HepG2 (cell line): Measurements from ENCODE around the gene RAC3. TPM values are rescaled to one million over a fixed set of nuclear protein-coding genes. Genes with fewer than 3 reads are reported as not detected.

ENCODE experiments used
- ARNT ChIP-seq: fragments of 450-650 bp; IDR thresholded peaks from 2 replicates; pipeline ENCODE4 v1.6.1; 2017
- ESRRA ChIP-seq: sonication (generic); formaldehyde crosslinking; IDR thresholded peaks from 2 replicates; pipeline ENCODE4 v1.5.1; 2020; ENCODE audit warnings: mild to moderate bottlenecking, low read depth, missing genetic modification reagents
- FOSL2 ChIP-seq: sonication (generic); formaldehyde crosslinking; IDR thresholded peaks from 2 replicates; pipeline ENCODE4 v1.4.0; 2020; ENCODE audit warnings: missing genetic modification reagents
- HOXA3 ChIP-seq: sonication (generic); formaldehyde crosslinking; IDR thresholded peaks from 2 replicates; pipeline ENCODE4 v1.5.0; 2020; ENCODE audit warnings: missing genetic modification reagents
- KDM5B ChIP-seq: sonication (generic); formaldehyde crosslinking; IDR thresholded peaks from 2 replicates; pipeline ENCODE4 v1.4.0; 2020; ENCODE audit warnings: missing genetic modification reagents, mild to moderate bottlenecking, borderline replicate concordance
- NCOR1 ChIP-seq: fragments of 200-600 bp; sonication (generic); IDR thresholded peaks from 2 replicates; pipeline ENCODE4 v1.7.0; 2017; ENCODE audit warnings: antibody characterized with exemption, low read length, borderline replicate concordance
- PRPF4 ChIP-seq: fragments of 200-400 bp; formaldehyde crosslinking; IDR thresholded peaks from 2 replicates; pipeline ENCODE4 v1.6.1; 2016; ENCODE audit warnings: low read length, low read depth; ENCODE audit not compliant: poor library complexity, severe bottlenecking
- RBFOX2 ChIP-seq: fragments of 200-400 bp; formaldehyde crosslinking; IDR thresholded peaks from 2 replicates; pipeline ENCODE4 v1.6.1; 2017; ENCODE audit warnings: low read depth, mild to moderate bottlenecking, low read length
- RCOR2 ChIP-seq: IDR thresholded peaks from 2 replicates; pipeline ENCODE4 v1.6.1; 2016; ENCODE audit warnings: missing biosample characterization, missing genetic modification reagents
- ZNF543 ChIP-seq: sonication (generic); formaldehyde crosslinking; IDR thresholded peaks from 2 replicates; pipeline ENCODE4 v1.4.0; 2020; ENCODE audit warnings: mild to moderate bottlenecking, missing genetic modification reagents
- ZNF589 ChIP-seq: sonication (generic); formaldehyde crosslinking; conservative IDR thresholded peaks from 2 replicates; pipeline ENCODE4 v1.8.0; 2022; ENCODE audit warnings: mild to moderate bottlenecking, moderate library complexity, missing genetic modification reagents
- ZNF614 ChIP-seq: IDR thresholded peaks from 2 replicates; pipeline ENCODE4 v1.6.1; 2018; ENCODE audit warnings: missing biosample characterization, missing genetic modification reagents, inconsistent platforms, borderline replicate concordance
- ZNF747 ChIP-seq: sonication (generic); formaldehyde crosslinking; IDR thresholded peaks from 2 replicates; pipeline ENCODE4 v1.8.1; 2023; ENCODE audit warnings: missing genetic modification reagents, mild to moderate bottlenecking, borderline replicate concordance
- polyA plus RNA-seq, 8 experiments: library from polyadenylated mRNA; depleted of rRNA in 3 of 8; stranded (reverse) in 7 of 8; unstranded in 1 of 8; fragments of >200 nt; fragmentation: Illumina TruSeq in 4 of 8; extraction: Trizol in 4 of 8; gene quantifications; 2 replicates each; pipeline versions ENCODE4 v1.2.1 to v1.2.3, GENCODE V29; 2011 to 2016; ENCODE audit warnings: low read depth in 4 of 8, missing spikeins in 1 of 8, mixed read lengths in 1 of 8; ENCODE audit not compliant: insufficient read depth in 1 of 8
- total RNA-seq, 5 experiments: library from RNA; depleted of rRNA; stranded (reverse); fragments of >200 nt; fragmentation: Illumina TruSeq; extraction: Trizol; gene quantifications; 2 replicates each; pipeline ENCODE4 v1.2.3, GENCODE V29; 2016; ENCODE audit warnings: low read depth in 1 of 5
- TF ChIP-seq, protein P1 (sequence below): sonication (generic); formaldehyde crosslinking; IDR thresholded peaks from 2 replicates; pipeline ENCODE4 v1.4.0; 2020; ENCODE audit warnings: missing genetic modification reagents, low read depth, mild to moderate bottlenecking, borderline replicate concordance
- TF ChIP-seq, protein P2 (sequence below): IDR thresholded peaks from 2 replicates; pipeline ENCODE4 v1.6.1; 2012; ENCODE audit warnings: inconsistent platforms
- TF ChIP-seq, protein P3 (sequence below): sonication (generic); formaldehyde crosslinking; IDR thresholded peaks from 2 replicates; pipeline ENCODE4 v1.4.0; 2020; ENCODE audit warnings: missing genetic modification reagents
- TF ChIP-seq, protein P4 (sequence below): sonication (generic); formaldehyde crosslinking; IDR thresholded peaks from 2 replicates; pipeline ENCODE4 v1.4.0; 2020; ENCODE audit warnings: missing genetic modification reagents
- TF ChIP-seq, protein P5 (sequence below): sonication (generic); formaldehyde crosslinking; IDR thresholded peaks from 2 replicates; pipeline ENCODE4 v1.8.0; 2022; ENCODE audit warnings: mild to moderate bottlenecking, missing genetic modification reagents, borderline replicate concordance
- TF ChIP-seq, protein P6 (sequence below): fragments of 450-650 bp; IDR thresholded peaks from 2 replicates; pipeline ENCODE4 v1.6.1; 2017
- TF ChIP-seq, protein P7 (sequence below): sonication (generic); formaldehyde crosslinking; IDR thresholded peaks from 2 replicates; pipeline ENCODE4 v1.4.0; 2020; ENCODE audit warnings: missing genetic modification reagents, borderline replicate concordance
- TF ChIP-seq, protein P8 (sequence below): IDR thresholded peaks from 2 replicates; pipeline ENCODE4 v1.6.1; 2016; ENCODE audit warnings: mild to moderate bottlenecking, missing biosample characterization, missing genetic modification reagents

The RAC3 gene
- total and polyA plus RNA-seq, 2 of the 13 experiments (the other 11 are each of a cell fraction or from before 2014, with no cell fraction given): 10.5 to 21.3 TPM

DNA sequence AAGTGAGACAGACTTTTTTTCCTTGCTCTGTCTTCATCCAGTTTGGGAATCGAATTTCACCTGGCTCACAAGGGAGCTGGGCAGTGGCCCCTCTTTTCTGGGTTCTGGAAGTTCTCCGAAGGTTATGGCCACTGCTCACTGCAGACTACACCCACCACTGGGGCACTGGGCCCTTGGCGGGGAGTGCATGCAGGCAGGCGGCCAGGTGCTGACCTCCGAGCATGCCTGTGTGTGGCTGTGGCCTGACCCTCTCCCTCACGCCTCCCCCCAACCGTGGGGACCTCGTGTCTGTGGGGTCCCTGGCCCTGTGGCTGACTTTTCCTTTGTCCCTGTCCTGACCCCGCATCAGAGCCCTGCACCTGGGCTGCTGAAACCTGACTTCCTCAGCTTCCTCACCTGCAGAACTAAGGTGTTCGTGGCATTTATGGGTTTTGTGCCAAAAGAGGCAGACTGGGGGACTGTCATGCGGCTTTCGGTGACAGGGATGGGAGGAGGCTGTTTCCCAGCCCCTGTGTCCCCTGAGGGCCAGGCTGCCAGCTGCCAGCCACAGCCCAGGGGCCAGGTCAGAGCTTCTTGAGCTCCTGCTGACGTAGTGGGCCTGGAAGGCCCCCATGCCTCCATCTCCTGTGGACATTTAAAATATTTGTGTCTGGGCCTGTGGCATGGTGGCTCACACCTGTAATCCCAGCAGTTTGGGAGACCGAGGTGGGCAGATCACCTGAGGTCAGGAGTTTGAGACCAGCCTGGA is 32.6 kb upstream of the RAC3 start (continued):
- no peak for TF ChIP-seq ESRRA (CRISPR knock-in tag)
- TF ChIP-seq ZNF589 (CRISPR knock-in tag): no peak
- TF ChIP-seq ZNF543 (CRISPR knock-in tag): no peak; the same call in 1 of the 2 replicates
- TF ChIP-seq, protein P1, sequence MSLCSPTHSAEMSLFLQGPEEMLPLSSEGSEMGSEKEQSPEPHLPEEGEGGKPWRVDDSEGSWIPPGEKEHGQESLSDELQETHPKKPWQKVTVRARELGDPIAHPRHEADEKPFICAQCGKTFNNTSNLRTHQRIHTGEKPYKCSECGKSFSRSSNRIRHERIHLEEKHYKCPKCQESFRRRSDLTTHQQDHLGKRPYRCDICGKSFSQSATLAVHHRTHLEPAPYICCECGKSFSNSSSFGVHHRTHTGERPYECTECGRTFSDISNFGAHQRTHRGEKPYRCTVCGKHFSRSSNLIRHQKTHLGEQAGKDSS (CRISPR knock-in tag): peak; percentile 73
- no peak for TF ChIP-seq ZNF614
- peak; percentile 90 for TF ChIP-seq RBFOX2
- TF ChIP-seq, protein P2, sequence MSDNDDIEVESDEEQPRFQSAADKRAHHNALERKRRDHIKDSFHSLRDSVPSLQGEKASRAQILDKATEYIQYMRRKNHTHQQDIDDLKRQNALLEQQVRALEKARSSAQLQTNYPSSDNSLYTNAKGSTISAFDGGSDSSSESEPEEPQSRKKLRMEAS: no peak
- no peak for TF ChIP-seq ARNT
- peak; percentile 16; the same call in 1 of the 2 replicates for TF ChIP-seq ZNF747 (CRISPR knock-in tag)
- TF ChIP-seq NCOR1: no peak
- TF ChIP-seq, protein P3, sequence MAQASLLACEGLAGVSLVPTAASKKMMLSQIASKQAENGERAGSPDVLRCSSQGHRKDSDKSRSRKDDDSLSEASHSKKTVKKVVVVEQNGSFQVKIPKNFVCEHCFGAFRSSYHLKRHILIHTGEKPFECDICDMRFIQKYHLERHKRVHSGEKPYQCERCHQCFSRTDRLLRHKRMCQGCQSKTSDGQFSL: no peak
- TF ChIP-seq, protein P4, sequence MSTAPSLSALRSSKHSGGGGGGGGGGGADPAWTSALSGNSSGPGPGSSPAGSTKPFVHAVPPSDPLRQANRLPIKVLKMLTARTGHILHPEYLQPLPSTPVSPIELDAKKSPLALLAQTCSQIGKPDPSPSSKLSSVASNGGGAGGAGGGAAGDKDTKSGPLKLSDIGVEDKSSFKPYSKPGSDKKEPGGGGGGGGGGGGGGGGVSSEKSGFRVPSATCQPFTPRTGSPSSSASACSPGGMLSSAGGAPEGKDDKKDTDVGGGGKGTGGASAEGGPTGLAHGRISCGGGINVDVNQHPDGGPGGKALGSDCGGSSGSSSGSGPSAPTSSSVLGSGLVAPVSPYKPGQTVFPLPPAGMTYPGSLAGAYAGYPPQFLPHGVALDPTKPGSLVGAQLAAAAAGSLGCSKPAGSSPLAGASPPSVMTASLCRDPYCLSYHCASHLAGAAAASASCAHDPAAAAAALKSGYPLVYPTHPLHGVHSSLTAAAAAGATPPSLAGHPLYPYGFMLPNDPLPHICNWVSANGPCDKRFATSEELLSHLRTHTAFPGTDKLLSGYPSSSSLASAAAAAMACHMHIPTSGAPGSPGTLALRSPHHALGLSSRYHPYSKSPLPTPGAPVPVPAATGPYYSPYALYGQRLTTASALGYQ (CRISPR knock-in tag): no peak
- TF ChIP-seq, protein P5, sequence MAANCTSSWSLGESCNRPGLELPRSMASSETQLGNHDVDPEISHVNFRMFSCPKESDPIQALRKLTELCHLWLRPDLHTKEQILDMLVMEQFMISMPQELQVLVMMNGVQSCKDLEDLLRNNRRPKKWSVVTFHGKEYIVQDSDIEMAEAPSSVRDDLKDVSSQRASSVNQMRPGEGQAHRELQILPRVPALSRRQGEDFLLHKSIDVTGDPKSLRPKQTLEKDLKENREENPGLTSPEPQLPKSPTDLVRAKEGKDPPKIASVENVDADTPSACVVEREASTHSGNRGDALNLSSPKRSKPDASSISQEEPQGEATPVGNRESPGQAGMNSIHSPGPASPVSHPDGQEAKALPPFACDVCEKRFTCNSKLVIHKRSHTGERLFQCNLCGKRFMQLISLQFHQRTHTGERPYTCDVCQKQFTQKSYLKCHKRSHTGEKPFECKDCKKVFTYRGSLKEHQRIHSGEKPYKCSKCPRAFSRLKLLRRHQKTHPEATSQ (CRISPR knock-in tag): no peak
- TF ChIP-seq KDM5B (CRISPR knock-in tag): no peak
- no peak for TF ChIP-seq RCOR2 (CRISPR knock-in tag)
- TF ChIP-seq, protein P6, sequence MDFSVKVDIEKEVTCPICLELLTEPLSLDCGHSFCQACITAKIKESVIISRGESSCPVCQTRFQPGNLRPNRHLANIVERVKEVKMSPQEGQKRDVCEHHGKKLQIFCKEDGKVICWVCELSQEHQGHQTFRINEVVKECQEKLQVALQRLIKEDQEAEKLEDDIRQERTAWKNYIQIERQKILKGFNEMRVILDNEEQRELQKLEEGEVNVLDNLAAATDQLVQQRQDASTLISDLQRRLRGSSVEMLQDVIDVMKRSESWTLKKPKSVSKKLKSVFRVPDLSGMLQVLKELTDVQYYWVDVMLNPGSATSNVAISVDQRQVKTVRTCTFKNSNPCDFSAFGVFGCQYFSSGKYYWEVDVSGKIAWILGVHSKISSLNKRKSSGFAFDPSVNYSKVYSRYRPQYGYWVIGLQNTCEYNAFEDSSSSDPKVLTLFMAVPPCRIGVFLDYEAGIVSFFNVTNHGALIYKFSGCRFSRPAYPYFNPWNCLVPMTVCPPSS: no peak
- TF ChIP-seq, protein P7, sequence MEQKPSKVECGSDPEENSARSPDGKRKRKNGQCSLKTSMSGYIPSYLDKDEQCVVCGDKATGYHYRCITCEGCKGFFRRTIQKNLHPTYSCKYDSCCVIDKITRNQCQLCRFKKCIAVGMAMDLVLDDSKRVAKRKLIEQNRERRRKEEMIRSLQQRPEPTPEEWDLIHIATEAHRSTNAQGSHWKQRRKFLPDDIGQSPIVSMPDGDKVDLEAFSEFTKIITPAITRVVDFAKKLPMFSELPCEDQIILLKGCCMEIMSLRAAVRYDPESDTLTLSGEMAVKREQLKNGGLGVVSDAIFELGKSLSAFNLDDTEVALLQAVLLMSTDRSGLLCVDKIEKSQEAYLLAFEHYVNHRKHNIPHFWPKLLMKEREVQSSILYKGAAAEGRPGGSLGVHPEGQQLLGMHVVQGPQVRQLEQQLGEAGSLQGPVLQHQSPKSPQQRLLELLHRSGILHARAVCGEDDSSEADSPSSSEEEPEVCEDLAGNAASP (CRISPR knock-in tag): no peak
- TF ChIP-seq FOSL2: 0 out of 2 replicates have a peak, but pooled peaks have one; percentile 20
- TF ChIP-seq HOXA3 (CRISPR knock-in tag): peak; percentile 36; the same call in 1 of the 2 replicates
- TF ChIP-seq, protein P8, sequence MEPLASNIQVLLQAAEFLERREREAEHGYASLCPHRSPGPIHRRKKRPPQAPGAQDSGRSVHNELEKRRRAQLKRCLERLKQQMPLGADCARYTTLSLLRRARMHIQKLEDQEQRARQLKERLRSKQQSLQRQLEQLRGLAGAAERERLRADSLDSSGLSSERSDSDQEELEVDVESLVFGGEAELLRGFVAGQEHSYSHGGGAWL (CRISPR knock-in tag): peak; percentile 43; the same call in 1 of the 2 replicates
- TF ChIP-seq PRPF4: no peak
